SK-N-SH (cell line): ENCODE results near the gene LPP. TPM values are rescaled to one million over a fixed set of nuclear protein-coding genes. Genes with fewer than 3 reads are reported as not detected.

Source experiments
- CTCF ChIA-PET: fragments of 300-600, 350-600 bp; formaldehyde crosslinking; extraction: SDS; loops from one replicate; lab custom pipeline; 2021; lab: Yijun Ruan, JAX
- POLR2A ChIA-PET: fragments of 350-600 bp; sonication (Branson Sonifier 250); formaldehyde crosslinking; extraction: SDS; loops from one replicate; lab custom pipeline; 2020; ENCODE audit warnings: antibody characterized with exemption, inconsistent platforms; lab: Yijun Ruan, JAX
- DNase-seq: peaks from one replicate; pipeline ENCODE4 v3.0.0; 2012
- H2AFZ ChIP-seq: fragments of 200-600 bp; sonication (generic); 2 replicates; pipeline ENCODE4 v1.8.1; 2016; ENCODE audit warnings: antibody characterized with exemption, mild to moderate bottlenecking, low read depth
- H3F3A ChIP-seq: fragments of 200-600 bp; sonication (generic); replicated peaks from 2 replicates; pipeline ENCODE3; 2016; ENCODE audit warnings: antibody characterized with exemption, mild to moderate bottlenecking; ENCODE audit not compliant: insufficient read depth
- H3K27ac ChIP-seq, 2 experiments: fragments of 200-500 bp in 1 of 2; fragments of 200-600 bp in 1 of 2; sonication (Bioruptor generic) in 1 of 2; sonication (generic), shearing (Covaris generic) in 1 of 2; 2 replicates each; pipeline versions ENCODE4 v1.5.1 to v1.6.1; 2014 to 2016; ENCODE audit warnings: low read depth in 2 of 2, inconsistent platforms in 1 of 2, low read length in 1 of 2, mild to moderate bottlenecking in 1 of 2, mixed read lengths in 1 of 2
- H3K27me3 ChIP-seq: fragments of 200-600 bp; sonication (generic), shearing (Covaris generic); 2 replicates; pipeline ENCODE4 v1.6.1; 2016; ENCODE audit warnings: mixed run types; ENCODE audit not compliant: insufficient read depth
- H3K36me3 ChIP-seq, 2 experiments: fragments of 200-500 bp in 1 of 2; fragments of 200-600 bp in 1 of 2; sonication (Bioruptor generic) in 1 of 2; sonication (generic) in 1 of 2; replicated peaks in 1 of 2; 2 replicates each; pipeline versions ENCODE3 to v1.5.1; 2014 to 2016; ENCODE audit warnings: low read length in 1 of 2, mild to moderate bottlenecking in 1 of 2; ENCODE audit not compliant: insufficient read depth in 2 of 2, control insufficient read depth in 1 of 2
- H3K4me1 ChIP-seq, 2 experiments: fragments of 200-500 bp in 1 of 2; fragments of 200-600 bp in 1 of 2; sonication (Bioruptor generic) in 1 of 2; sonication (generic), shearing (Covaris generic) in 1 of 2; 2 replicates each; pipeline versions ENCODE4 v1.5.1 to v1.6.1; 2014 to 2016; ENCODE audit warnings: low read depth in 1 of 2, low read length in 1 of 2, mixed run types in 1 of 2; ENCODE audit not compliant: insufficient read depth in 2 of 2, control insufficient read depth in 1 of 2
- H3K4me2 ChIP-seq: fragments of 200-600 bp; sonication (generic), shearing (Covaris generic); 2 replicates; pipeline ENCODE4 v1.6.1; 2017; ENCODE audit warnings: mixed run types
- H3K4me3 ChIP-seq, 2 experiments: fragments of 200-500 bp in 1 of 2; fragments of 200-600 bp in 1 of 2; sonication (Bioruptor generic) in 1 of 2; sonication (generic), shearing (Covaris generic) in 1 of 2; 2 replicates each; pipeline versions ENCODE4 v1.5.1 to v1.8.1; 2014 to 2016; ENCODE audit warnings: low read depth in 2 of 2, inconsistent platforms in 1 of 2, low read length in 1 of 2, mild to moderate bottlenecking in 1 of 2, mixed read lengths in 1 of 2, moderate library complexity in 1 of 2
- H3K79me2 ChIP-seq: fragments of 200-600 bp; sonication (generic); 2 replicates; pipeline ENCODE4 v1.8.1; 2017; ENCODE audit warnings: mild to moderate bottlenecking; ENCODE audit not compliant: insufficient read depth
- H3K9ac ChIP-seq: fragments of 200-600 bp; sonication (generic); 2 replicates; pipeline ENCODE4 v1.6.1; 2017; ENCODE audit warnings: mixed run types
- H3K9me2 ChIP-seq: fragments of 200-600 bp; sonication (generic); 2 replicates; pipeline ENCODE4 v1.6.1; 2017; ENCODE audit warnings: mixed run types
- H3K9me3 ChIP-seq: fragments of 200-600 bp; sonication (generic); 2 replicates; pipeline ENCODE4 v1.6.1; 2017; ENCODE audit warnings: mixed run types, mild to moderate bottlenecking, moderate library complexity
- H4K20me1 ChIP-seq: fragments of 200-600 bp; sonication (generic); 2 replicates; pipeline ENCODE4 v1.6.1; 2017; ENCODE audit warnings: mild to moderate bottlenecking, mixed run types; ENCODE audit not compliant: insufficient read depth
- CTCF ChIP-seq: fragments of 200-600 bp; sonication (generic); IDR thresholded peaks from 2 replicates; pipeline ENCODE4 v1.6.1; 2017; ENCODE audit warnings: antibody characterized with exemption, mild to moderate bottlenecking, moderate library complexity
- EZH2phosphoT487 ChIP-seq: fragments of 200-600 bp; sonication (generic); IDR thresholded peaks from 2 replicates; pipeline ENCODE4 v1.6.1; 2017; ENCODE audit warnings: low read depth, mixed run types, mild to moderate bottlenecking, antibody characterized with exemption, moderate library complexity, borderline replicate concordance
- MEF2A ChIP-seq: IDR thresholded peaks from 2 replicates; pipeline ENCODE4 v1.4.0; 2012; ENCODE audit warnings: low read depth, borderline replicate concordance
- MXI1 ChIP-seq: IDR thresholded peaks from 2 replicates; pipeline ENCODE4 v1.6.1; 2012; ENCODE audit warnings: mild to moderate bottlenecking, low read depth, low read length, improper control_type of control experiment
- NRF1 ChIP-seq: IDR thresholded peaks from 2 replicates; pipeline ENCODE4 v1.6.1; 2012; ENCODE audit warnings: low read depth, mild to moderate bottlenecking, low read length
- PBX3 ChIP-seq: IDR thresholded peaks from 2 replicates; pipeline ENCODE4; 2012
- RAD21 ChIP-seq: IDR thresholded peaks from 2 replicates; pipeline ENCODE4 v1.6.1; 2012; ENCODE audit warnings: mild to moderate bottlenecking, low read length
- RXRA ChIP-seq: IDR thresholded peaks from 2 replicates; pipeline ENCODE4 v1.4.0; 2012; ENCODE audit warnings: low read depth, mild to moderate bottlenecking, borderline replicate concordance
- SIN3A ChIP-seq: IDR thresholded peaks from 2 replicates; pipeline ENCODE4 v1.6.1; 2012; ENCODE audit warnings: low read depth, mild to moderate bottlenecking, low read length, moderate library complexity, borderline replicate concordance
- SMC3 ChIP-seq: IDR thresholded peaks from 2 replicates; pipeline ENCODE4 v1.6.1; 2012; ENCODE audit warnings: low read depth, low read length, improper control_type of control experiment
- TEAD4 ChIP-seq: IDR thresholded peaks from 2 replicates; pipeline ENCODE4 v1.4.0; 2012; ENCODE audit warnings: mild to moderate bottlenecking, borderline replicate concordance; ENCODE audit not compliant: insufficient read depth
- ZBTB33 ChIP-seq: IDR thresholded peaks from 2 replicates; pipeline ENCODE4 v1.4.0; 2012; ENCODE audit warnings: low read depth, borderline replicate concordance
- WGBS: methylation state at CpG from one replicate; pipeline ENCODE4 v1.1.6; 2017; ENCODE audit warnings: low lambda C conversion rate; 5-methylcytosine and 5-hydroxymethylcytosine counted together
- polyA plus RNA-seq, 3 experiments: library from polyadenylated mRNA; depleted of rRNA; stranded (reverse); fragments of >200 nt; gene quantifications; 2 replicates each; pipeline ENCODE4 v1.2.3, GENCODE V29; 2012
- TF ChIP-seq, protein P1 (sequence below): IDR thresholded peaks from 2 replicates; pipeline ENCODE4 v1.4.0; 2012; ENCODE audit warnings: low read depth

Gene LPP
- polyA plus RNA-seq, 1 of the 3 experiments (the other 2 are of a cell fraction) = 6.6 TPM

DNA sequence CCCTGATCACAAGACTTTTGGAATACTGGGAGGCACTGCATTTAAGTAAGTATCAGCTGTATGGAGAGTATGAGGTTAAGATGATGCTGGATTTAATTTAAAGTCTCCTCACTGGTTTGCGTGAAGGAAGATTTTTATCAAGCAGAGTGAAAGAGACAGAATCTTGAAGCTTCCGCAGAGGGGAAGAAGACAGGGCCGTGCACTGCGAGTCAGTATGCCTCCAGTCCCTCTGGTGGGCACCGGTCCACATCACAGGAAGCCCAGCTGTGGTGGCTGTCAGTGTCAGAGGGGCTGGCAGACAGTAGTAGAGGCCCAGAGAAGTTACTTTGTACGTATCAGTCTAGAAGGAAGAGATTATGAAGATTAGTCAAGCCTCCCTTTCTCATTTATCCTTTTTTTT is 638.8 kb downstream of the LPP start:
- peak overlapping the region in 1 of 2 experiments; percentile 44; a peak in 2 of 4 replicates for H3K27ac ChIP-seq
- H2AFZ ChIP-seq = no peak overlapping the region
- H3K4me3 ChIP-seq = no peak overlapping the region; a peak in 1 of 4 replicates
- H4K20me1 ChIP-seq = no peaks in the 10 kb centered on the region
- H3K9me2 ChIP-seq = no peaks in the 10 kb centered on the region
- TF ChIP-seq SMC3 = peak; percentile 41; the same call in 1 of the 2 replicates
- no peak for TF ChIP-seq NRF1
- TF ChIP-seq MEF2A = no peak
- no peak for TF ChIP-seq EZH2phosphoT487
- no peak for TF ChIP-seq PBX3
- TF ChIP-seq CTCF = peak; percentile 65
- TF ChIP-seq SIN3A = 0 out of 2 replicates have a peak, but pooled peaks have one; percentile 54
- TF ChIP-seq, protein P1, sequence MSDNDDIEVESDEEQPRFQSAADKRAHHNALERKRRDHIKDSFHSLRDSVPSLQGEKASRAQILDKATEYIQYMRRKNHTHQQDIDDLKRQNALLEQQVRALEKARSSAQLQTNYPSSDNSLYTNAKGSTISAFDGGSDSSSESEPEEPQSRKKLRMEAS = no peak
- peak; percentile 37 for TF ChIP-seq RAD21
- no peak for TF ChIP-seq MXI1
- TF ChIP-seq ZBTB33 = no peak
- no peak for TF ChIP-seq RXRA
- TF ChIP-seq TEAD4 = no peak
- H3K9me3 ChIP-seq = peaks cover 5% of the 10 kb centered on the region; the same call in 1 of the 2 replicates
- peaks cover 53% of the 10 kb centered on the region for H3F3A ChIP-seq
- no peak overlapping the region; the same call in 1 of the 2 replicates for H3K9ac ChIP-seq
- DNase-seq = peak; percentile 18
- POLR2A ChIA-PET = interaction anchor here (0.7 kb wide), 1 partner anchor 59 kb away, joined by 3 read pairs; no protein-coding TSS in a partner anchor
- CTCF ChIA-PET = no interaction called here
- H3K79me2 ChIP-seq = peaks cover 36% of the 10 kb centered on the region
- peaks cover 2 to 30% of the 10 kb centered on the region in 2 experiments; a peak in 3 of 4 replicates for H3K4me1 ChIP-seq
- 42% methylated on average over 6 of the region's 6 CpGs for WGBS
- H3K27me3 ChIP-seq = no peaks in the 10 kb centered on the region
- H3K36me3 ChIP-seq = peaks cover 0 to 4% of the 10 kb centered on the region in 2 experiments
- H3K4me2 ChIP-seq = peak overlapping the region; percentile 15; the same call in 1 of the 2 replicates
